ENCODE data around the gene ZNF574.

The ZNF574 gene

DNA sequence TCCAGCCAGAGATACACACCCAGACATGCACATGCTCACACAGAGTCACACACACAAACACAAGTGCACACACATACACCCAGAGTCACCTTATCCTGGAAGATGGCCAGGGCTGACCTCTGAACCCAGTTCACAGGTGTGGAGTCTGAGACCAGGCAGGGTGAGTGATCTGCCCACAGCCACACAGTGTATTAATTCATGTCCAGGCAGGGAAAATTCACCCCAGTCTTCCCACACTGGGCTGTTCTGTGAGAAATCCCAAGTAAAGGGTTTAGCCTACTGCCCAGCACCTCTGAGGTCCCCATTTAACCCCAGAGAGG, 54.2 kb downstream of the ZNF574 start:
- DNase-seq = no peak
